ENCODE measurements around the gene TRIM2.
"Not testable (repeated sequence)": the region's sequence is repeated elsewhere in the genome, so short reads cannot be mapped to it uniquely, and the experiment has no call there.

Gene TRIM2

GRCh38 chr4:153204247-153204671 is at the start of gene TRIM2:
TRIM2 (plus strand) TSS chr4:153204443; CDS start chr4:153204531, 88 bp downstream.
- no peak for DNase-seq

GRCh38 chr4:153155686-153156085 is 48.6 kb upstream of the TRIM2 start:
- DNase-seq: no peak

GRCh38 chr4:153156263-153156662 is 48.0 kb upstream of the TRIM2 start:
- peak; percentile 44 for DNase-seq

- no peak for DNase-seq
Measured at GRCh38 chr4:153156721-153157120, 47.5 kb upstream of the TRIM2 start.

GRCh38 chr4:153159016-153159415 is 45.2 kb upstream of the TRIM2 start:
- DNase-seq: no peak

GRCh38 chr4:153159728-153160221 is 44.5 kb upstream of the TRIM2 start:
- peak; percentile 51 for DNase-seq

DNA sequence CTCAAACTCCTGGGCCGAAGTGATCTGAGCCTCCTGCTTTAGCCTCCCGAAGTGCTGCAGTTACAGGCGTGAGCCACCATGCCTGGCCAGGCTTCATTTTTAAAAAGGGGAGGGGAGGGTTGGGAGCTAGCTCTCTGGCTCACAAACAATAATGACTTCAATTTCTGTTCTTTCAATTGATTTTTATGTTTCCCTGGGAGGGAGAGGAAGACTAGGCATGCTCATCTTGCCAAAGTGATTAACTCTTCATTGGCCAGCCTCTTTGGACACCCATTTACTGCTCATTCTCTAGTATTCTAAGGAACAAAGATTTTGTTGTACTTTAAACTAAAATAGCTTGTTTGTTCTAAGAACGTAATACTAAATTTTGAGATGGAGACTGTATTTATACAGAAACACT is 43.4 kb upstream of the TRIM2 start:
- no peak for DNase-seq

DNA sequence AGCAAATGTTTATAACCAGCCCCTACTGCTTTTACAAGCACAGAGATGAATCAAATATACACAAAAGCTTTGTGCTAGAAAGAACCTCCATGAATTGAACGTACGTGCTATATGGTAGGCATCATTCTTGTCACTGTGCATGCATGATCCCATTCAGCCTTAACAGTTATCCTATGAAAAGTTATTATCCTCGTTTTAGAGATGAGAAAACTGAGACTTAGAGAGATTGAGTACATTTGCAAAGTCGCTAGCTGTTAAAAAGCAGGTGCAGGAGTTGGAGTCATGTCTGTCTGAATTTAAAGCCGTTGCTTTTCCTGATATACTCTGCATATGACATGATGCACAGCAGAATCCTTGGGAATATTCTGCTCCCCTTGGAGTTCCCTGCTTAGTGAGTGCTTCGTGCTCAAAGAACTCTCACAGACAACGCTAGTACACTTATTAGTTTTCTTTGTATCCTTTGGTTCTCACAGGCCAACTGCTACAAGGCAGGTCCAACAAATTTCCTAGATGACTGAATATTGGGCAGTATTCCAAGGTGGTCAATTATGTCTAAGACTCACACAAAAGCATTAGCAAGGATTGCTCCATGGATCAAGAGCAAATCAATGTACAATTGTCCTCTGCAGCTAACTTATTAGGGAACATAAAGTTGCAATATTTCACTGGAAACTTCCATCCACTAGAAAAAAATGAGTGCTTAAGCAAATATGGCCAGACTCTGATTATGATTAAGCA is 42.8 kb upstream of the TRIM2 start:
- no peak for DNase-seq

DNA sequence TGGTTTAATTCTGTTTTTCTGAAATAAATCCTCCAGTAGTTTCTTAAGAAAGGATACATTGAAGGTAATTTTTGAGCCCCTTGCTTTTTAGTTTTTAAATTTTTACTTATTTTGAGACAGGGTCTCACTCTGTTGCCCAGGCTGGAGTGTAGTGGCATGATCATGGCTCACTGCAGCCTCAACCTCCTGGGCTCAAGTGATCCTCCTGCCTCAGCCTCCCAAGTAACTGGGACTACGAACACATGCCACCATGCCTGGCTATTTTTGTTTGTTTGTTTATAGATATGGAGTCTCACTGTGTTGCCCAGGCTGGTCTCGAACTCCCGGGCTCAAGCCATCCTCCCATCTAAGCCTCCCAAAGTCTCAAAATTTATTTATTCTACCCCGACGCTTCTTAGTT is 39.0 kb upstream of the TRIM2 start:
- DNase-seq: not testable (repeated sequence)

DNA sequence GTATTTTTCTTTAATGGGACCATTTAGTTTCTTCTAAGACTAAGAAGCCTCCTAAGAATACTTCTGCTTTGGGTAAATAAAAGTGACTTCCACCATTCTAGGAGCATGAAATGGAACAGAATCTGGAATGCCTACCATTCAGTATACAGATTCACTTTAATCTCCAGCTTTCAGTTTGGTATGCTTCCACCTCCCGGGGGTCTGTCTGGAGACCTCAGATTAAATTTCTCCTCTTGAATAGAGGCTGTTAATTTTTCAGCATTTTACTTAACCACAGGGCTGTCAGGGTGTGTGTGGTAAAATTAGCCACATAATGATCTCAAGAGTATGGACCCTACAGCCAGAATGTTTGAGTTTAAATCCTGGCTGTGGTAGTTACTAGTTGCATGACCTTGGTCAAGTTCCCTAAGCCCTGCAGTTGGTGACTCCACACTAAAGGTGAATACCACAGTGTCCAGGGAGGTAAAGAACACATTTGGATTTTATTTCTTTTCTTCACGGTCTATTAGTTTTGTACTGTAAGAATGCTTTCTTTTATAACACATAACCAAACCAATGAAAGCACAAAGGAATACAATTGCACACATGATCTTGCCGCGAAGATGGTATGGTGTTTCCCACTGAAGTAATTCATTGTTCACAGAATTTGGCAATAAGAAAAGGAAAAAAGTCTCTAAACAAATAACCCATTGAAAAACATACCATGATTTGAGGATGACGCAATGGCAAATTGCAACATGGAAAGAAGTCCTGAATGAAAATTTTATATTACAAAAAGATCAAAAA is 37.3 kb upstream of the TRIM2 start:
- no peak for DNase-seq

DNA sequence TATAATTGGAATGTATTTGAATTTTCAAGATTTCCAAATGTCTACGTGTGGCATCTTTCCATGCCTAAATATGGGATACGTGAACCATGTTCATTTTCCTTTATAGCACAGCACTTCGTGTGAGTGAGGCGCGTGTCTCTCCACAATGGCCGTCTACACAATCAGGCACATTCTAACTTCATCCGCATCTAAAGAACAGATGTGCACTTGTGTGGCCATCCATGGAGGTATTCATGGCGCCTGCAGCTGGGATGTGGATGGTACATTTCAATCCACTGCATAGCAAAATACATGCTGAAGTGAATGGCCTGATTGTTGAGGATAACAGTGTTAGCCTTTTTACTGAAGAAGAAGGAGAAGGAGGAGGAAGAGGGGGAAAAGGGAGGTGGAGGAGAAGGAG is 34.5 kb upstream of the TRIM2 start:
- DNase-seq: no peak

DNA sequence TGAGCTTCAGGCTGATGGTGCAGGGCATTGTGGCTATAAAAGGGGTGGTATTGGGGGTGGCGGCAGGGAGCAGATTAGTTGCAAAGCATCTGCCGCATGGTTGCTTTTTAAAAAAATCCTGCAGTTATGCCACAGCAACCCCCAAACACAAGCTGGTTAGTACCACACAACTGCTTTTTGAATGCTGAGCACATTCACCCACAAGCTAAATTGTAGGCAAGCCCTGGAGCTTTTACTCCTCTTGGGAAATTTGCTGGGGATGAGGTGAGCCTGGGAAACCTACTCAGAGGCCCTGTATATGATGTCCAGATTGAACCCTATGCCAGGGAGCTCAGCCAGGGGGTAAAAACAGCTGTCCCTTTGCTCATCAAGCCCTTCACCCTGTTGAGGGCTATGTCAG is 33.8 kb upstream of the TRIM2 start:
- DNase-seq: no peak

DNA sequence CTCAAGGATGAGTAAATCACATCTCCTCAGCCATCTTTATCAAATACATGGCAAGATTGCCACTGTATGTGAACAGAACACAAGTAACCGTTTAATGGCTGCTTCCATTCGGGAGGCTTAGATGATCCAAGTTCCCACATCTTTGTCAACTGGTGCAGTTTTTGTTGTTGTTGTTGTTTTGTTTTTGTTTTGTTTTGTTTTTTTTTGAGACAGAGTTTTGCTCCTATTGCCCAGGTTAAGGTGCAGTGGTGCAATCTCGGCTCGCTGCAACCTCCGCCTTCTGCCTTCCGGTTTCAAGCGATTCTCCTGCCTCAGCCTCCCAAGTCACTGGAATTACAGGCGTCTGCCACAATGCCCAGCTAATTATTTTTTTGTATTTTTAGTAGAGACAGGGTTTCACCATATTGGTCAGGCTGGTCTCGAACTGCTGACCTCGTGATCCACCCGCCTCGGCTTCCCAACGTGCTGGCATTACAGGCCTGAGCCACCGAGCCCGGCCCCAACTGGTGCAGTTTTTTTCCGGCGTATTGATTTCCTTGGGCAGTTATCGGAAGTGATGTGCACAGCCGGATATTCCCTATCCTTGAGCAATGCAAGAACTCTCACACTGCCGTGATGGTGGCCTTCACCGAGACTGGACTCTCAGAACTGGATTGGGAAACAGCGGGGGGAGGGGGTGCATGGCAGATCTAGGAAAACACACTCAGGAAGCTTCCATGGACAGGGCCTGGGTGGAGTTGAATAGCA is 29.2 kb upstream of the TRIM2 start:
- no peak for DNase-seq

- no peak for DNase-seq
Measured at GRCh38 chr4:153176938-153177337, 27.3 kb upstream of the TRIM2 start.

- DNase-seq: no peak
Measured at GRCh38 chr4:153177841-153178240, 26.4 kb upstream of the TRIM2 start.

DNA sequence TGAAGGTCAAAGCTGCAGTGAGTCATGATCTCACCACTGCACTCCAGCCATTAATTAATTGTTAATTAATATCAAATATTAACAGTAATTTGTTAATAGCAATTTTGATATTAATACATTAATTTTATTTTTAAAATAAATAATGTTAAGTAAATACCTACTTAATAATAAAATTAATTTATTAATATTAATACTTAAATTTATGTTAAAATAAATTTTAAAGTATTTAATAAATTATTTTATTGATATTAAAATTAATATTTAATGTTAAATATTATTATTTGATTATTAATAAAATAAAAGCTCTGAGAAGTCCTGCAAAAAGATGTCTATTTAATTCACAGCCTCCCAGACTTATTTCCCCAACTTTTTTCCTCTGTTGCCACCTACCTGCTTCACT is 25.1 kb upstream of the TRIM2 start:
- DNase-seq: no peak

- DNase-seq: no peak
Measured at GRCh38 chr4:153181293-153181692, 22.9 kb upstream of the TRIM2 start.

DNA sequence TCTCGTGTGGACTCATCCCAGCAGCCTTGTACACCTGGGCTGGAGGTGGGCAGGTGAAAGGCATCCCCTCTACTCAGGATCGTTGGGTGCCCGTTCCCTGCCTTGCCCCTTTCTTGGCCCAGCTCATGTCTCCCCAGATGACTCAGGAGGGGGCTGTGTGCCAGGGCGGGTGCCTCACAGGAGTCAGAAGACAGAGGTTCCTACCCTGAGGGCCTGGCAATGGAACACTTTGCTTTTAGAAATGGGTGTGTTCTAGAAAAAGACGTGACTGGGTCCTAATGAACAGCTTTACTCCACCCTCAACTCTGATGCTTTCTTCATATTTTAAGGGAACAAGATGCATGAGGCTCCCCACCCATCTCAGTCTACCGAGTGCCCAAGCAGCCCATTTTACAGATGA is 22.5 kb upstream of the TRIM2 start:
- no peak for DNase-seq

- DNase-seq: no peak
Measured at GRCh38 chr4:153183146-153183545, 21.1 kb upstream of the TRIM2 start.

DNA sequence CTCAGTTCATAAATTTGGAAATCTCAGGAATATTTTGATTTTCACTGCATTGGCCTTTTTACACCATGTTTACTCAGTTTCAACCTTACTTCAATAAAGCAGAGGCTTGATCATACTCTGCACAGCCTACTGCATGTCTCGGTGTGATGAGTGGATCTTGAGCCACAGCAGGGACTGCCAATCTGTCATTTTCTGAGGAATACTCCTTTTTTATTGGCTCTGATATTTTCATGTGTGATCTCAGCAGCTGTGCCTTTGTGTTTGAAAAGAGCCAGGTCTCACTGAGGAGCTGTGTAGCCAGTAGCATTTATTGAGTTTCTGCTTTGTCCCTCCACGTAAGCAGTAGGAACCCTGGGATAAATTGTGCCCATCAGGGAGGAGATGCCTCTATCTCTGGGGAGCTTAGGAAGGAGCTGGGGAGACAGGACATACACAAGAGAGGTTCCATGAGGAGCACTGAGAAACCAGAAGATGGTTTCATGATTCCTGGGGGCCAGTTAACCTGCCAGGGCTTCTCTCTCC is 18.9 kb upstream of the TRIM2 start:
- DNase-seq: no peak

DNA sequence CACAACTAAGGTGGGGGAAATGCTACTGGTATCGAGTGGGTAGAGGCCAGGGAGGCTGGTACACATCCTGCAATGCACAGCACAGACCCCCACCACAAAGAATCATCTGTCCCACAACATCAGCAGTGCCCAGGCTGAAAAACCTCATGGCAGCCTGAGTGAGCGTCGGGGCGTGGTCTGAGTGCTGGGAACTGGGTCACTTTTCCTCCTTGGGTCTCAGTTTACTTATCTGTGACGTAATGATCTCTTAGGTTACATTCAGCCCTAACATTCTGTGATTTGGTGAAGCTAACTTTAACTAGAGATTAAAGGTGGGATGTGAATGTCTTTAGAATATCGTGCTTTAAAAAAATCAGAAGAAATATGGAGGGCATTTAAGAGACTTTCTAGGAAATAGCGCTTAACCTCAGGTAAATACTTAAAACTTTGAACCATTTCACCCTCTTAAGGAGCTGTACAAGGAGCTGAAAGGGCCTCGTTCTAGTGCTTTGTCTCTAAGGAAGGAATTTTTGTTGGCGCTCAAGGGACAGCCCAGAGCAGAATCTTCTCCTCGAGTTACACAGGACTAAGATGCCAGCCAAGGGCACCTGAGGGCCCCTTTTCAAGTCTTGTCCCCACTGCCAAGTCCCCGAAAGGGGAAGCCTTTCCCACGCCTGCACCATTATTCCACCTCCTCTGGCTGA is 18.1 kb upstream of the TRIM2 start:
- no peak for DNase-seq

- no peak for DNase-seq
Measured at GRCh38 chr4:153189016-153189801, 15.0 kb upstream of the TRIM2 start.
